Neural cell (in vitro differentiated cells): ENCODE measurements around the gene IFT80. TPM values are rescaled to one million over a fixed set of nuclear protein-coding genes. Genes with fewer than 3 reads are reported as not detected.

Experiments used
- H2AFZ ChIP-seq: fragments of 200-600, 300-800 bp; sonication (generic), shearing (Covaris generic); 2 replicates; pipeline ENCODE4 v1.6.0; 2014; ENCODE audit warnings: low read depth, mild to moderate bottlenecking, antibody characterized with exemption, low read length, moderate library complexity
- H3F3A ChIP-seq: fragments of 200-600 bp; shearing (Covaris generic); 2 replicates; pipeline ENCODE4 v1.6.1; 2016; ENCODE audit warnings: mild to moderate bottlenecking, moderate library complexity, mixed read lengths, antibody characterized with exemption, low read length; ENCODE audit not compliant: insufficient read depth, poor library complexity, severe bottlenecking
- H3K27ac ChIP-seq: fragments of 200-600, 300-800 bp; sonication (generic), shearing (Covaris generic); 2 replicates; pipeline ENCODE4 v1.5.1; 2014; ENCODE audit warnings: mild to moderate bottlenecking, low read length, moderate library complexity
- H3K27me3 ChIP-seq: fragments of 300-800, 200-600 bp; sonication (generic), shearing (Covaris generic); 2 replicates; pipeline ENCODE4 v1.6.0; 2014; ENCODE audit warnings: mild to moderate bottlenecking, low read depth, low read length, moderate library complexity; ENCODE audit not compliant: insufficient read depth
- H3K36me3 ChIP-seq: fragments of 300-800, 200-600 bp; sonication (generic), shearing (Covaris generic); 2 replicates; pipeline ENCODE4 v1.5.1; 2014; ENCODE audit warnings: mild to moderate bottlenecking, antibody characterized with exemption, low read length, moderate library complexity; ENCODE audit not compliant: insufficient read depth
- H3K4me2 ChIP-seq: fragments of 300-800, 200-600 bp; sonication (generic), shearing (Covaris generic); 2 replicates; pipeline ENCODE4 v1.6.0; 2014; ENCODE audit warnings: mild to moderate bottlenecking, low read length
- H3K4me3 ChIP-seq: fragments of 300-800, 200-600 bp; sonication (generic), shearing (Covaris generic); 2 replicates; pipeline ENCODE4 v1.5.1; 2014; ENCODE audit warnings: mild to moderate bottlenecking, low read length, moderate library complexity
- H3K79me2 ChIP-seq: fragments of 200-600 bp; shearing (Covaris generic); replicated peaks from 2 replicates; pipeline ENCODE4 v1.6.0; 2014; ENCODE audit warnings: mild to moderate bottlenecking, low read length, moderate library complexity; ENCODE audit not compliant: insufficient read depth
- H3K9ac ChIP-seq: fragments of 300-800, 200-600 bp; sonication (generic), shearing (Covaris generic); 2 replicates; pipeline ENCODE4 v1.6.1; 2016; ENCODE audit warnings: mild to moderate bottlenecking, low read length, mixed read lengths
- H3K9me2 ChIP-seq: fragments of 200-600 bp; shearing (Covaris generic); 2 replicates; pipeline ENCODE4 v1.6.1; 2016; ENCODE audit warnings: mild to moderate bottlenecking, low read length, mixed read lengths; ENCODE audit not compliant: insufficient read depth
- H3K9me3 ChIP-seq: fragments of 200-600, 300-800 bp; sonication (generic), shearing (Covaris generic); 2 replicates; pipeline ENCODE4 v1.6.1; 2016; ENCODE audit warnings: mild to moderate bottlenecking, mixed run types, low read length, moderate library complexity, mixed read lengths
- H4K20me1 ChIP-seq: fragments of 200-600 bp; shearing (Covaris generic); 2 replicates; pipeline ENCODE4 v1.6.1; 2016; ENCODE audit warnings: mild to moderate bottlenecking, mixed run types; ENCODE audit not compliant: insufficient read depth
- EP300 ChIP-seq: fragments of 450-650 bp; conservative IDR thresholded peaks from 2 replicates; pipeline ENCODE4 v1.6.1; 2014; ENCODE audit warnings: antibody characterized with exemption, mild to moderate bottlenecking, moderate library complexity; ENCODE audit not compliant: poor library complexity, severe bottlenecking
- EZH2 ChIP-seq: fragments of 200-600, 300-800 bp; shearing (Covaris generic), sonication (generic); IDR thresholded peaks from 2 replicates; pipeline ENCODE4 v1.6.1; 2014; ENCODE audit warnings: antibody characterized with exemption, low read length, borderline replicate concordance, mild to moderate bottlenecking; ENCODE audit not compliant: insufficient read depth, poor library complexity, severe bottlenecking
- MXI1 ChIP-seq: fragments of 450-650 bp; conservative IDR thresholded peaks from 2 replicates; pipeline ENCODE4 v1.6.1; 2014; ENCODE audit warnings: antibody characterized with exemption, mild to moderate bottlenecking; ENCODE audit not compliant: poor library complexity, severe bottlenecking
- POLR2AphosphoS5 ChIP-seq: IDR thresholded peaks from 2 replicates; pipeline ENCODE4 v1.6.1; 2012
- RAD21 ChIP-seq: fragments of 450-650 bp; conservative IDR thresholded peaks from 2 replicates; pipeline ENCODE4 v1.6.1; 2014; ENCODE audit warnings: antibody characterized with exemption, mild to moderate bottlenecking, moderate library complexity
- SMC3 ChIP-seq: fragments of 450-650 bp; conservative IDR thresholded peaks from 2 replicates; pipeline ENCODE4 v1.6.1; 2014; ENCODE audit warnings: antibody characterized with exemption, mild to moderate bottlenecking, moderate library complexity; ENCODE audit not compliant: poor library complexity
- TAF1 ChIP-seq: IDR thresholded peaks from 2 replicates; pipeline ENCODE4 v1.6.1; 2012; ENCODE audit warnings: low read depth
- polyA plus RNA-seq: library from polyadenylated mRNA; depleted of rRNA; stranded (reverse); fragments of >200 nt; gene quantifications from 2 replicates; pipeline ENCODE4 v1.2.3, GENCODE V29; 2014
- TF ChIP-seq, protein P1 (sequence below): IDR thresholded peaks from 2 replicates; pipeline ENCODE4 v1.6.1; 2012; ENCODE audit warnings: borderline replicate concordance
- TF ChIP-seq, protein P2 (sequence below): fragments of 450-650 bp; IDR thresholded peaks from 2 replicates; pipeline ENCODE4 v1.5.1; 2014; ENCODE audit warnings: antibody characterized with exemption, mild to moderate bottlenecking, moderate library complexity; ENCODE audit not compliant: poor library complexity, severe bottlenecking

IFT80 gene
- polyA plus RNA-seq, 1 donor from 2014 or later = 59.9 TPM

- H3K36me3 ChIP-seq = no peaks in the 10 kb centered on the region
- H3K9ac ChIP-seq = no peak overlapping the region
- H3K4me3 ChIP-seq = no peak overlapping the region
- H4K20me1 ChIP-seq = no peaks in the 10 kb centered on the region
- no peak for TF ChIP-seq EP300
- TF ChIP-seq EZH2 = no peak
- TF ChIP-seq, protein P1, sequence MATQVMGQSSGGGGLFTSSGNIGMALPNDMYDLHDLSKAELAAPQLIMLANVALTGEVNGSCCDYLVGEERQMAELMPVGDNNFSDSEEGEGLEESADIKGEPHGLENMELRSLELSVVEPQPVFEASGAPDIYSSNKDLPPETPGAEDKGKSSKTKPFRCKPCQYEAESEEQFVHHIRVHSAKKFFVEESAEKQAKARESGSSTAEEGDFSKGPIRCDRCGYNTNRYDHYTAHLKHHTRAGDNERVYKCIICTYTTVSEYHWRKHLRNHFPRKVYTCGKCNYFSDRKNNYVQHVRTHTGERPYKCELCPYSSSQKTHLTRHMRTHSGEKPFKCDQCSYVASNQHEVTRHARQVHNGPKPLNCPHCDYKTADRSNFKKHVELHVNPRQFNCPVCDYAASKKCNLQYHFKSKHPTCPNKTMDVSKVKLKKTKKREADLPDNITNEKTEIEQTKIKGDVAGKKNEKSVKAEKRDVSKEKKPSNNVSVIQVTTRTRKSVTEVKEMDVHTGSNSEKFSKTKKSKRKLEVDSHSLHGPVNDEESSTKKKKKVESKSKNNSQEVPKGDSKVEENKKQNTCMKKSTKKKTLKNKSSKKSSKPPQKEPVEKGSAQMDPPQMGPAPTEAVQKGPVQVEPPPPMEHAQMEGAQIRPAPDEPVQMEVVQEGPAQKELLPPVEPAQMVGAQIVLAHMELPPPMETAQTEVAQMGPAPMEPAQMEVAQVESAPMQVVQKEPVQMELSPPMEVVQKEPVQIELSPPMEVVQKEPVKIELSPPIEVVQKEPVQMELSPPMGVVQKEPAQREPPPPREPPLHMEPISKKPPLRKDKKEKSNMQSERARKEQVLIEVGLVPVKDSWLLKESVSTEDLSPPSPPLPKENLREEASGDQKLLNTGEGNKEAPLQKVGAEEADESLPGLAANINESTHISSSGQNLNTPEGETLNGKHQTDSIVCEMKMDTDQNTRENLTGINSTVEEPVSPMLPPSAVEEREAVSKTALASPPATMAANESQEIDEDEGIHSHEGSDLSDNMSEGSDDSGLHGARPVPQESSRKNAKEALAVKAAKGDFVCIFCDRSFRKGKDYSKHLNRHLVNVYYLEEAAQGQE = no peak
- TF ChIP-seq TAF1 = no peak
- TF ChIP-seq SMC3 = no peak
- TF ChIP-seq POLR2AphosphoS5 = no peak
- TF ChIP-seq MXI1 = no peak
- TF ChIP-seq, protein P2, sequence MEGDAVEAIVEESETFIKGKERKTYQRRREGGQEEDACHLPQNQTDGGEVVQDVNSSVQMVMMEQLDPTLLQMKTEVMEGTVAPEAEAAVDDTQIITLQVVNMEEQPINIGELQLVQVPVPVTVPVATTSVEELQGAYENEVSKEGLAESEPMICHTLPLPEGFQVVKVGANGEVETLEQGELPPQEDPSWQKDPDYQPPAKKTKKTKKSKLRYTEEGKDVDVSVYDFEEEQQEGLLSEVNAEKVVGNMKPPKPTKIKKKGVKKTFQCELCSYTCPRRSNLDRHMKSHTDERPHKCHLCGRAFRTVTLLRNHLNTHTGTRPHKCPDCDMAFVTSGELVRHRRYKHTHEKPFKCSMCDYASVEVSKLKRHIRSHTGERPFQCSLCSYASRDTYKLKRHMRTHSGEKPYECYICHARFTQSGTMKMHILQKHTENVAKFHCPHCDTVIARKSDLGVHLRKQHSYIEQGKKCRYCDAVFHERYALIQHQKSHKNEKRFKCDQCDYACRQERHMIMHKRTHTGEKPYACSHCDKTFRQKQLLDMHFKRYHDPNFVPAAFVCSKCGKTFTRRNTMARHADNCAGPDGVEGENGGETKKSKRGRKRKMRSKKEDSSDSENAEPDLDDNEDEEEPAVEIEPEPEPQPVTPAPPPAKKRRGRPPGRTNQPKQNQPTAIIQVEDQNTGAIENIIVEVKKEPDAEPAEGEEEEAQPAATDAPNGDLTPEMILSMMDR = no peak
- TF ChIP-seq RAD21 = no peak
- no peaks in the 10 kb centered on the region for H3K9me2 ChIP-seq
- H3K79me2 ChIP-seq = no peaks in the 10 kb centered on the region
- no peak overlapping the region for H3K4me2 ChIP-seq
- H3K9me3 ChIP-seq = no peaks in the 10 kb centered on the region
- no peak overlapping the region for H3K27ac ChIP-seq
- H3K27me3 ChIP-seq = no peaks in the 10 kb centered on the region
- no peak overlapping the region for H2AFZ ChIP-seq
- no peaks in the 10 kb centered on the region for H3F3A ChIP-seq
Measured at GRCh38 chr3:160370987-160371857, 27.8 kb downstream of the IFT80 start.

GRCh38 chr3:160369784-160370183, 29.2 kb downstream of the IFT80 start:
- no peaks in the 10 kb centered on the region for H3K36me3 ChIP-seq
- no peaks in the 10 kb centered on the region for H3K79me2 ChIP-seq
- H3K9ac ChIP-seq = no peak overlapping the region
- H3K9me3 ChIP-seq = no peaks in the 10 kb centered on the region
- H3F3A ChIP-seq = no peaks in the 10 kb centered on the region
- H3K4me3 ChIP-seq = no peak overlapping the region
- H3K27me3 ChIP-seq = no peaks in the 10 kb centered on the region
- no peak for TF ChIP-seq SMC3
- TF ChIP-seq TAF1 = no peak
- TF ChIP-seq, protein P2 = no peak
- no peak for TF ChIP-seq EZH2
- no peak for TF ChIP-seq MXI1
- no peak for TF ChIP-seq RAD21
- TF ChIP-seq EP300 = no peak
- H3K4me2 ChIP-seq = no peak overlapping the region
- no peaks in the 10 kb centered on the region for H3K9me2 ChIP-seq
- no peak overlapping the region for H3K27ac ChIP-seq
- H2AFZ ChIP-seq = no peak overlapping the region
- no peaks in the 10 kb centered on the region for H4K20me1 ChIP-seq
